ENCODE data around the gene SCG5.

SCG5 gene

DNA sequence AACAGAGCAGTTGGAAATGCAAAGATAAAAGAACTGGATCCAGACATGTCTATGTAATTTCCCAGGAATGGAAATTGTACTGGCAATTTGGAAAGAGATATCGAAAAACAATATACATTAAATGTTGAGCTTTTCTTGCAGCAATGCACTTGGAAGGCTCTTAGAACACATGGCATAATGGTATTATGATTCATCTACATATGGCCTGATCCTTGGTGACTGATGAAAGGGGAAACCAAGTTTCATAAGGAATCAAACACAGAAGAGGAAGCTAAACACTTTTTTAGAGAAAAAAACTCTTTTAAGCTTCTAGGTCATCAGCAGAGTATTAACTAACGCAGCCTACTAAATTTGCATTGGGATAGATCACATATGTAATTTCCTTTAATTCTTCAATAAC, 63.9 kb downstream of the SCG5 start:
- no peak for TF ChIP-seq CTCF (IDR thresholded peaks at IDR 0.05; ENCODE audit: poor library complexity, severe bottlenecking)
- H3K27ac ChIP-seq (ENCODE audit: poor library complexity, severe bottlenecking): peak overlapping the region; percentile 35
- ATAC-seq (ENCODE audit: low read depth): no peak
- DNase-seq (ENCODE audit: low spot score): no peak
- H3K4me3 ChIP-seq (ENCODE audit: severe bottlenecking): no peak overlapping the region
- H3K9me3 ChIP-seq (ENCODE audit: severe bottlenecking): no peaks in the 10 kb centered on the region
- H3K36me3 ChIP-seq (ENCODE audit: low read depth): no peaks in the 10 kb centered on the region
- no peaks in the 10 kb centered on the region for H3K27me3 ChIP-seq (ENCODE audit: insufficient read depth, poor library complexity, severe bottlenecking)
- H3K4me1 ChIP-seq (ENCODE audit: insufficient read depth, poor library complexity, severe bottlenecking): peaks cover 21% of the 10 kb centered on the region

DNA sequence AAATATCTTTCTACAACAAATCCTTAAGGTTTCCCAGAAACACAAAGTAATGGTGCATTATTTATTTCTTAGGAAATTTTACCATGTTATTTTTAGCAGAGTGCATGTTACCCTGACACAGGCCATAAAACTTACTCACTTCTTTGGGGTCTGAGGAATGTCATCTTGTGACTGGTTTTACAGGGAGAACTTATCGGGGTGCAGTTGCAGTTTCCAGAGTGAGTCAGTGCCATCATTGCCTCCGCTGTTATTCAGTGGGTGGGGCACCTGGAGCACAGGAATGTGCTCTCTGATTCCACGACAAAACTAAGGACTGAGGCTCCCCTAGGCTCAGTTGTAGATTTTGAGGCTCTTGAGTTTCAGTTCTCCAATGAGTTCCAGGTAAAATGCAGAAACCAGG, 65.2 kb downstream of the SCG5 start:
- H3K27me3 ChIP-seq (ENCODE audit: insufficient read depth, poor library complexity, severe bottlenecking): no peaks in the 10 kb centered on the region
- DNase-seq (ENCODE audit: low spot score) (no peak), ATAC-seq (ENCODE audit: low read depth) (peak; percentile 82)
- peaks cover 21% of the 10 kb centered on the region for H3K4me1 ChIP-seq (ENCODE audit: insufficient read depth, poor library complexity, severe bottlenecking)
- H3K4me3 ChIP-seq (ENCODE audit: severe bottlenecking): no peak overlapping the region
- no peaks in the 10 kb centered on the region for H3K9me3 ChIP-seq (ENCODE audit: severe bottlenecking)
- H3K36me3 ChIP-seq (ENCODE audit: low read depth): no peaks in the 10 kb centered on the region
- H3K27ac ChIP-seq (ENCODE audit: poor library complexity, severe bottlenecking): peak overlapping the region; percentile 35
- no peak for TF ChIP-seq CTCF (IDR thresholded peaks at IDR 0.05; ENCODE audit: poor library complexity, severe bottlenecking)

- Histone ChIP-seq H3K27me3 (ENCODE audit: insufficient read depth, poor library complexity, severe bottlenecking) (no peaks in the 10 kb centered on the region), H3K27ac (ENCODE audit: poor library complexity, severe bottlenecking) (peak overlapping the region; percentile 35), H3K4me1 (ENCODE audit: insufficient read depth, poor library complexity, severe bottlenecking) (peaks cover 21% of the 10 kb centered on the region), H3K4me3 (ENCODE audit: severe bottlenecking) (no peak overlapping the region), H3K36me3 (ENCODE audit: low read depth) (no peaks in the 10 kb centered on the region), H3K9me3 (ENCODE audit: severe bottlenecking) (no peaks in the 10 kb centered on the region)
- no peak for TF ChIP-seq CTCF (IDR thresholded peaks at IDR 0.05; ENCODE audit: poor library complexity, severe bottlenecking)
- ATAC-seq (ENCODE audit: low read depth) (no peak), DNase-seq (ENCODE audit: low spot score) (no peak)
Observed at GRCh38 chr15:32707436-32707835, 65.9 kb downstream of the SCG5 start.

GRCh38 chr15:32709295-32710033, 68.0 kb downstream of the SCG5 start:
- DNase-seq (ENCODE audit: low spot score): no peak
- no peak overlapping the region for H3K4me3 ChIP-seq (ENCODE audit: severe bottlenecking)
- no peak for TF ChIP-seq CTCF (IDR thresholded peaks at IDR 0.05; ENCODE audit: poor library complexity, severe bottlenecking)
- H3K4me1 ChIP-seq (ENCODE audit: insufficient read depth, poor library complexity, severe bottlenecking): peaks cover 21% of the 10 kb centered on the region
- H3K27me3 ChIP-seq (ENCODE audit: insufficient read depth, poor library complexity, severe bottlenecking): peaks cover 2% of the 10 kb centered on the region
- no peak for ATAC-seq (ENCODE audit: low read depth)
- H3K36me3 ChIP-seq (ENCODE audit: low read depth): no peaks in the 10 kb centered on the region
- no peaks in the 10 kb centered on the region for H3K9me3 ChIP-seq (ENCODE audit: severe bottlenecking)
- no peak overlapping the region for H3K27ac ChIP-seq (ENCODE audit: poor library complexity, severe bottlenecking)

- Histone ChIP-seq H3K36me3 (ENCODE audit: low read depth) (no peaks in the 10 kb centered on the region), H3K4me3 (ENCODE audit: severe bottlenecking) (no peak overlapping the region), H3K27ac (ENCODE audit: poor library complexity, severe bottlenecking) (no peak overlapping the region), H3K9me3 (ENCODE audit: severe bottlenecking) (no peaks in the 10 kb centered on the region), H3K27me3 (ENCODE audit: insufficient read depth, poor library complexity, severe bottlenecking) (peaks cover 60% of the 10 kb centered on the region), H3K4me1 (ENCODE audit: insufficient read depth, poor library complexity, severe bottlenecking) (no peaks in the 10 kb centered on the region)
- TF ChIP-seq CTCF (IDR thresholded peaks at IDR 0.05; ENCODE audit: poor library complexity, severe bottlenecking): no peak
- no peak for ATAC-seq (ENCODE audit: low read depth)
- DNase-seq (ENCODE audit: low spot score): no peak
Observed at GRCh38 chr15:32715276-32715675, 73.8 kb downstream of the SCG5 start.

All from RWPE2 (cell line).